Measurements from ENCODE around the gene CYP2S1. TPM values are rescaled to one million over a fixed set of nuclear protein-coding genes. Genes with fewer than 3 reads are reported as not detected.

The CYP2S1 gene
- total RNA-seq, 1 experiment from 2014 or later: 4.9 TPM

GRCh38 chr19:41249707-41250423, 56.8 kb downstream of the CYP2S1 start:
- H3K4me1 Mint-ChIP-seq (ENCODE audit: low read depth, unreplicated experiment): no peaks in the 10 kb centered on the region
- intact Hi-C loops (cut with micrococcal nuclease; ENCODE audit: unreplicated experiment): no loop called here
- H3K36me3 Mint-ChIP-seq (ENCODE audit: insufficient read depth, unreplicated experiment): peaks cover 70% of the 10 kb centered on the region

GRCh38 chr19:41253660-41254059, 60.6 kb downstream of the CYP2S1 start:
- Mint-ChIP-seq H3K4me3 (ENCODE audit: low read depth, unreplicated experiment) (no peak overlapping the region), H3K4me1 (ENCODE audit: low read depth, unreplicated experiment) (no peaks in the 10 kb centered on the region), H3K9me3 (ENCODE audit: low read depth, unreplicated experiment) (no peaks in the 10 kb centered on the region), H3K27me3 (ENCODE audit: unreplicated experiment) (no peaks in the 10 kb centered on the region), H3K27ac (ENCODE audit: unreplicated experiment) (no peak overlapping the region), H3K36me3 (ENCODE audit: insufficient read depth, unreplicated experiment) (peaks cover 58% of the 10 kb centered on the region)
- CTCF ChIA-PET: no interaction called here
- DNase-seq: no peak
- intact Hi-C loops (cut with micrococcal nuclease; ENCODE audit: unreplicated experiment): no loop called here
- TF ChIP-seq CTCF (IDR thresholded peaks at IDR 0.05; ENCODE audit: unreplicated experiment): no peak
- no TSS peak for BruUV-seq (replicated peaks)

More at GRCh38 chr19:41249707-41250423, 56.8 kb downstream of the CYP2S1 start:
- no peaks in the 10 kb centered on the region for H3K9me3 Mint-ChIP-seq (ENCODE audit: low read depth, unreplicated experiment)
- no peak overlapping the region for H3K4me3 Mint-ChIP-seq (ENCODE audit: low read depth, unreplicated experiment)
- no peak for TF ChIP-seq CTCF (IDR thresholded peaks at IDR 0.05; ENCODE audit: unreplicated experiment)
- no TSS peak for BruUV-seq (replicated peaks)
- no peaks in the 10 kb centered on the region for H3K27me3 Mint-ChIP-seq (ENCODE audit: unreplicated experiment)
- CTCF ChIA-PET: interaction anchor here (0.8 to 1.1 kb wide), 3 partner anchors 14 to 72 kb away, joined by 3 read pairs; no protein-coding TSS in a partner anchor
- H3K27ac Mint-ChIP-seq (ENCODE audit: unreplicated experiment): no peak overlapping the region
- no peak for DNase-seq

- H3K27ac Mint-ChIP-seq (ENCODE audit: unreplicated experiment): no peak overlapping the region
- CTCF ChIA-PET: interaction anchor here (0.7 kb wide), 2 partner anchors 9 to 15 kb away, joined by 4 to 11 read pairs; no protein-coding TSS in a partner anchor
- intact Hi-C loops (cut with micrococcal nuclease; ENCODE audit: unreplicated experiment): no loop called here
Measured at GRCh38 chr19:41255171-41255570, 62.2 kb downstream of the CYP2S1 start.

More at GRCh38 chr19:41255171-41255570, 62.2 kb downstream of the CYP2S1 start:
- Mint-ChIP-seq H3K4me1 (ENCODE audit: low read depth, unreplicated experiment) (no peaks in the 10 kb centered on the region), H3K27me3 (ENCODE audit: unreplicated experiment) (no peaks in the 10 kb centered on the region), H3K9me3 (ENCODE audit: low read depth, unreplicated experiment) (no peaks in the 10 kb centered on the region), H3K4me3 (ENCODE audit: low read depth, unreplicated experiment) (no peak overlapping the region), H3K36me3 (ENCODE audit: insufficient read depth, unreplicated experiment) (peaks cover 53% of the 10 kb centered on the region)
- no peak for DNase-seq
- TF ChIP-seq CTCF (IDR thresholded peaks at IDR 0.05; ENCODE audit: unreplicated experiment): no peak
- no TSS peak for BruUV-seq (replicated peaks)

Other genes starting within 250 kb of the CYP2S1 start
- 4.2 and 7.6 TPM in 2 replicates for gene CYP2B6, start 201.9 kb upstream of the CYP2S1 start, total RNA-seq (2022)
- gene CYP2A13, start 104.8 kb upstream of the CYP2S1 start, total RNA-seq (2022): not detected in 2 replicates
- gene CYP2F1, start 78.8 kb upstream of the CYP2S1 start, total RNA-seq (2022): not detected in 2 replicates
- 107 and 118 TPM in 2 replicates for gene AXL, start 26.0 kb downstream of the CYP2S1 start, total RNA-seq (2022)
- gene HNRNPUL1, start 71.2 kb downstream of the CYP2S1 start, total RNA-seq (2022): 320 and 370 TPM in 2 replicates
- 45.8 and 48.0 TPM in 2 replicates for gene CCDC97, start 117.0 kb downstream of the CYP2S1 start, total RNA-seq (2022)
- 39.2 and 42.0 TPM in 2 replicates for gene TGFB1, start 160.7 kb downstream of the CYP2S1 start, total RNA-seq (2022)
- 6.4 and 8.5 TPM in 2 replicates for gene B9D2, start 170.9 kb downstream of the CYP2S1 start, total RNA-seq (2022)
- 3.9 and 5.0 TPM in 2 replicates for gene TMEM91, start 183.3 kb downstream of the CYP2S1 start, total RNA-seq (2022)
- gene EXOSC5, start 204.1 kb downstream of the CYP2S1 start, total RNA-seq (2022): 44.7 and 49.5 TPM in 2 replicates
- 19.8 and 25.2 TPM in 2 replicates for gene BCKDHA, start 204.6 kb downstream of the CYP2S1 start, total RNA-seq (2022)
- 0.19 TPM in 1 of 2 replicates, not detected in the other for gene B3GNT8, start 234.2 kb downstream of the CYP2S1 start, total RNA-seq (2022)
- gene DMAC2, start 246.7 kb downstream of the CYP2S1 start, total RNA-seq (2022): 50.5 and 50.8 TPM in 2 replicates
- gene ERICH4, start 249.9 kb downstream of the CYP2S1 start, total RNA-seq (2022): not detected in 2 replicates

Data from Calu3 (cell line).